ENCODE data around the gene MAG.

MAG gene

GRCh38 chr19:35265126-35265899 is 26.6 kb upstream of the MAG start:
- DNase-seq (ENCODE audit: low read depth in 2 of 2): no peak

GRCh38 chr19:35265900-35266519 is 26.0 kb upstream of the MAG start:
- DNase-seq (ENCODE audit: low read depth in 2 of 2): no peak

GRCh38 chr19:35266520-35267352 is 25.2 kb upstream of the MAG start:
- no peak for DNase-seq (ENCODE audit: low read depth in 2 of 2)

GRCh38 chr19:35267353-35267817 is 24.6 kb upstream of the MAG start:
- DNase-seq (ENCODE audit: low read depth in 2 of 2): peak; percentile 17 to 33

- peak; percentile 42 to 50 for DNase-seq (ENCODE audit: low read depth in 2 of 2)
Observed at GRCh38 chr19:35267818-35268535, 24.0 kb upstream of the MAG start.

GRCh38 chr19:35268536-35269437 is 23.2 kb upstream of the MAG start, which contains the start of gene USF2:
USF2 (plus strand) TSS chr19:35268962; CDS start chr19:35269102, 140 bp downstream.
- peak; percentile 23 to 55 for DNase-seq (ENCODE audit: low read depth in 2 of 2)

- peak; percentile 46 to 63 for DNase-seq (ENCODE audit: low read depth in 2 of 2)
Observed at GRCh38 chr19:35269438-35270117, 22.4 kb upstream of the MAG start.

- DNase-seq (ENCODE audit: low read depth in 2 of 2): no peak
Observed at GRCh38 chr19:35270381-35270811, 21.6 kb upstream of the MAG start.

GRCh38 chr19:35271546-35271945 is 20.4 kb upstream of the MAG start:
- DNase-seq (ENCODE audit: low read depth in 2 of 2): no peak

GRCh38 chr19:35272122-35272719 is 19.7 kb upstream of the MAG start:
- DNase-seq (ENCODE audit: low read depth in 2 of 2): no peak

GRCh38 chr19:35272954-35273649 is 18.9 kb upstream of the MAG start:
- no peak for DNase-seq (ENCODE audit: low read depth in 2 of 2)

- DNase-seq (ENCODE audit: low read depth in 2 of 2): no peak
Observed at GRCh38 chr19:35273686-35274259, 18.2 kb upstream of the MAG start.

GRCh38 chr19:35274323-35274722 is 17.6 kb upstream of the MAG start:
- DNase-seq (ENCODE audit: low read depth in 2 of 2): no peak

- no peak for DNase-seq (ENCODE audit: low read depth in 2 of 2)
Observed at GRCh38 chr19:35276706-35277281, 15.2 kb upstream of the MAG start.

- DNase-seq (ENCODE audit: low read depth in 2 of 2): no peak
Observed at GRCh38 chr19:35278578-35279284, 13.2 kb upstream of the MAG start.

GRCh38 chr19:35279374-35279773 is 12.6 kb upstream of the MAG start:
- no peak for DNase-seq (ENCODE audit: low read depth in 2 of 2)

GRCh38 chr19:35279985-35280821 is 11.8 kb upstream of the MAG start:
- no peak for DNase-seq (ENCODE audit: low read depth in 2 of 2)

Data from stimulated activated CD4-positive, alpha-beta T cell treated with anti-CD3 and anti-CD28 coated beads, Interleukin-12 subunit alpha, Interleukin-12 subunit beta, amount 100 ng/mL, for 24 hours (primary cell).